PC-9 (cell line): ENCODE data around the gene TMEM174. TPM values are rescaled to one million over a fixed set of nuclear protein-coding genes. Genes with fewer than 3 reads are reported as not detected.

ENCODE experiments used
- BruUV-seq: library from RNA; stranded (reverse); fragments of 400-500 nt; replicated peaks from 2 replicates; lab custom pipeline; 2021; lab: Mats Ljungman, UMichigan
- CTCF ChIA-PET: fragments of 300-600 bp; sonication (Branson Sonifier 250); formaldehyde crosslinking; loops from one replicate; lab custom pipeline; 2022; ENCODE audit warnings: antibody characterized with exemption; lab: Charles Lee
- POLR2A ChIA-PET: fragments of 300-600 bp; sonication (Branson Sonifier 250); formaldehyde crosslinking; loops from one replicate; lab custom pipeline; 2022; ENCODE audit warnings: antibody characterized with exemption; ENCODE audit not compliant: unreplicated experiment; lab: Charles Lee
- DNase-seq, 2 experiments: peaks; one replicate each; pipeline versions ENCODE4 v3.0.0 to v3.0.0-alpha.2; 2015 to 2022; ENCODE audit warnings: mixed read lengths in 1 of 2
- H2AFZ ChIP-seq: fragments of 200-600 bp; sonication (generic); 2 replicates; pipeline ENCODE4 v1.8.1; 2017; ENCODE audit warnings: antibody characterized with exemption
- H3F3A ChIP-seq: fragments of 200-600 bp; sonication (generic); 2 replicates; pipeline ENCODE4 v1.8.1; 2017; ENCODE audit warnings: antibody characterized with exemption, mild to moderate bottlenecking, low read depth; ENCODE audit not compliant: insufficient read depth
- H3K27ac ChIP-seq: fragments of 200-600 bp; sonication (generic); 2 replicates; pipeline ENCODE4 v1.6.1; 2016; ENCODE audit warnings: mixed run types
- H3K27me3 ChIP-seq: fragments of 200-600 bp; sonication (generic); 2 replicates; pipeline ENCODE4 v1.6.1; 2016; ENCODE audit warnings: low read depth, mixed run types; ENCODE audit not compliant: insufficient read depth
- H3K36me3 ChIP-seq: fragments of 200-600 bp; sonication (generic); 2 replicates; pipeline ENCODE4 v1.6.1; 2016; ENCODE audit warnings: low read depth, mixed run types
- H3K4me1 ChIP-seq: fragments of 200-600 bp; sonication (generic); replicated peaks from 2 replicates; pipeline ENCODE4 v1.6.1; 2016; ENCODE audit warnings: mixed run types; ENCODE audit not compliant: insufficient read depth
- H3K4me2 ChIP-seq: fragments of 200-600 bp; sonication (generic); 2 replicates; pipeline ENCODE4 v1.6.1; 2017; ENCODE audit warnings: mixed run types
- H3K4me3 ChIP-seq: fragments of 200-600 bp; sonication (generic); 2 replicates; pipeline ENCODE4 v1.6.1; 2016; ENCODE audit warnings: mixed run types
- H3K79me2 ChIP-seq: fragments of 200-600 bp; sonication (generic); 2 replicates; pipeline ENCODE4 v1.6.1; 2017; ENCODE audit warnings: low read depth, mixed run types
- H3K9me2 ChIP-seq: fragments of 200-600 bp; sonication (generic); 2 replicates; pipeline ENCODE4 v1.8.1; 2017; ENCODE audit warnings: mild to moderate bottlenecking; ENCODE audit not compliant: insufficient read depth
- H3K9me3 ChIP-seq: fragments of 200-600 bp; sonication (generic); 2 replicates; pipeline ENCODE4 v1.8.1; 2016; ENCODE audit warnings: low read depth; ENCODE audit not compliant: insufficient read depth
- H4K20me1 ChIP-seq: fragments of 200-600 bp; sonication (generic); 2 replicates; pipeline ENCODE4 v1.8.1; 2017; ENCODE audit not compliant: insufficient read depth
- EZH2 ChIP-seq: fragments of 200-600 bp; sonication (generic); IDR thresholded peaks from 2 replicates; pipeline ENCODE4 v1.8.0; 2017; ENCODE audit warnings: antibody characterized with exemption, low read depth
- intact Hi-C: fragments of 100-400 bp; cut with micrococcal nuclease; formaldehyde crosslinking; loops from one replicate; pipeline ENCODE4 v1.10.0; 2022; ENCODE audit not compliant: unreplicated experiment
- total RNA-seq: library from RNA; stranded (reverse); gene quantifications from 2 replicates; pipeline ENCODE4 v1.2.3, GENCODE V29; 2021
- TF ChIP-seq, protein P1 (sequence below): fragments of 200-600 bp; sonication (generic); conservative IDR thresholded peaks from 2 replicates; pipeline ENCODE4 v1.6.1; 2017; ENCODE audit warnings: mixed run types, antibody characterized with exemption, mild to moderate bottlenecking, moderate library complexity

The TMEM174 gene
- total RNA-seq, 1 experiment from 2014 or later, result not detected

DNA sequence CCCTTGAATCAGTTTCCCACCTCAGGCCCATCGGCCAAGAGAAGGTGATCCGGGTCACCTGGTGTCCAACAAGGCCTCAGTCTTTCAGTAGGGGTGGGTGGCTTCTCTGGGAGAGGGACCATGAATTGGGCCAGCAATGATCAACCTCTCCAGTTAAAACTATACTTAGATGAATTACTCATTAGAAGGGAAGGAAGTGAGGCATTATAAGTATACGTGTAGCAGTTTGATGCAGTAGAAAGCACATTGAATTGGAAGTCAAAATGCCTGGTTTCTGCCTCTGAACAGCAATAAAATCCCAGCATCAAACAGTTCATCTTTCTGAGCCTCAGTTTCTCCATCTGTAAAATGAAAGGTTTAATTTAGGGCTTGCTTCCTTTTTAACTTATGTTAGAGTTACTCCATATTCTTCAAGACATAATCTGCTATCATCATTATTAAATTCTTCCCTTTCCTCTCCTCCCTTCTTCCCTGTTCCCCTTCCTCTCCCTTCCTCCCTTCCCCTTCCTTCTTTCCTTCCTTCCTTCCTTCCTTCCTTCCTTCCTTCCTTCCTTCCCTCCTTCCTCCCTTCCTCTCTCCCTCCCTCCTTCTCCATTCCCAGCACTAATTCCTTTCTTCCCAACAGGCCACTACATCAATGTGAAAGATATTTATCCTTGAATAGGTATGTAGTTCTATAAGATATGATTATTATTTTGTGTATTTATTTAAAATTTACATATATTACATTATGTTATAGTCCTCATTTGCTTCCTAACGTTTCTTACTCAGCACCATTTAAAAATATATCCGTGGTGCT, 18.6 kb upstream of the TMEM174 start:
- H4K20me1 ChIP-seq, result no peaks in the 10 kb centered on the region
- ChIA-PET POLR2A (no interaction called here), CTCF (no interaction called here)
- no peak overlapping the region for H3K4me3 ChIP-seq
- BruUV-seq, result no TSS peak
- H3K4me2 ChIP-seq, result no peak overlapping the region
- H3K27ac ChIP-seq, result no peak overlapping the region
- no peak for DNase-seq
- intact Hi-C loops, result no loop called here
- TF ChIP-seq, protein P1, sequence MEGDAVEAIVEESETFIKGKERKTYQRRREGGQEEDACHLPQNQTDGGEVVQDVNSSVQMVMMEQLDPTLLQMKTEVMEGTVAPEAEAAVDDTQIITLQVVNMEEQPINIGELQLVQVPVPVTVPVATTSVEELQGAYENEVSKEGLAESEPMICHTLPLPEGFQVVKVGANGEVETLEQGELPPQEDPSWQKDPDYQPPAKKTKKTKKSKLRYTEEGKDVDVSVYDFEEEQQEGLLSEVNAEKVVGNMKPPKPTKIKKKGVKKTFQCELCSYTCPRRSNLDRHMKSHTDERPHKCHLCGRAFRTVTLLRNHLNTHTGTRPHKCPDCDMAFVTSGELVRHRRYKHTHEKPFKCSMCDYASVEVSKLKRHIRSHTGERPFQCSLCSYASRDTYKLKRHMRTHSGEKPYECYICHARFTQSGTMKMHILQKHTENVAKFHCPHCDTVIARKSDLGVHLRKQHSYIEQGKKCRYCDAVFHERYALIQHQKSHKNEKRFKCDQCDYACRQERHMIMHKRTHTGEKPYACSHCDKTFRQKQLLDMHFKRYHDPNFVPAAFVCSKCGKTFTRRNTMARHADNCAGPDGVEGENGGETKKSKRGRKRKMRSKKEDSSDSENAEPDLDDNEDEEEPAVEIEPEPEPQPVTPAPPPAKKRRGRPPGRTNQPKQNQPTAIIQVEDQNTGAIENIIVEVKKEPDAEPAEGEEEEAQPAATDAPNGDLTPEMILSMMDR, result no peak
- TF ChIP-seq EZH2, result no peak
- H3K27me3 ChIP-seq, result no peaks in the 10 kb centered on the region
- H3K79me2 ChIP-seq, result no peaks in the 10 kb centered on the region
- H2AFZ ChIP-seq, result no peak overlapping the region
- H3K9me2 ChIP-seq, result no peaks in the 10 kb centered on the region
- no peaks in the 10 kb centered on the region for H3K4me1 ChIP-seq
- H3K9me3 ChIP-seq, result no peaks in the 10 kb centered on the region
- no peaks in the 10 kb centered on the region for H3K36me3 ChIP-seq
- no peaks in the 10 kb centered on the region for H3F3A ChIP-seq

DNA sequence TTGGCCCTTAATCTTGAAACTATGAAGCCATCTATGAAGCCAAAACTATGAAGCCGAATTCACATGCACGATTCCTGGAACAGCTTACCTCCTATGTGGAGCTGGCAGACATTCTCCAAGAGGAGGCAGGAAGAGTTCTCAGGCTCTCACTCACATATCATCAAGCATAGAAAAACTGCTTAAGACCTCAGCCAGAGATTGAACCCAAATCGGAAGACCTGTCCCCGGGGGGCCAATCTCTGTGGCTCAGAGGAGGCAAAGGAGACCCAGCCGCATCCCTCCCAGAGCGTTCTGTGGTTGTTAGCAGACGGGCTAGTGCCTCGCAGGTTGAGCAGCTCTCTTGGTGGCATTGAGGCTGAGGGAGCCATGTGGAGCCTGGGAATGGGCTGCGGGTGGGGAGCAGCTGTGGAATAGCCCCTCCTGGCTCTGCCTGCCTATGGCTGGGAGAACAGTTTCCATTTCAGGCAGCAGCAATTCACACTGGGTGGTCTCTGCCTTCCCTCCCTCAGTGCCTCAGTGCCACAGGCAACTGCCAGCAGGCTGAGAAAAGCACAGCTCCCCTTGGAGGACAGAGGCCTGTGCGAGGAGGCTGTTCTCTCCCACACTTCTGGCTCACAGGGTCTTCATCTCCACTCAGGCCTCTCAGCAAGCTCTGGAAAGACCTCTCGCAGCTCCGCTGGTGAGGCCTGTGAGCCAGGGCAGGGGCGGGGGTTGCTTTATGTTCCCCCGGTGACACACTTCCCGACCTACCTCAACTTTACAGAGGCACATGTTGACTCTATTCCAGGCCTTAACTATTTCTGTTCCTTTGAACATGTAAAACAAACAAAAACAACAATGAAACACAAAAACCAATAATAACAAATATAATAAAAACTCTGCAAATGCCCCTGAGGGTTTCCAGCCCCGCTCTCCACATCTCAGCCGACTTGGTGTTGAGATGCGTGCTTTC, 17.4 kb upstream of the TMEM174 start:
- intact Hi-C loops, result no loop called here
- BruUV-seq, result no TSS peak
- Histone ChIP-seq H3K9me2 (no peaks in the 10 kb centered on the region), H3K36me3 (no peaks in the 10 kb centered on the region), H3F3A (no peaks in the 10 kb centered on the region), H3K27me3 (no peaks in the 10 kb centered on the region), H3K79me2 (no peaks in the 10 kb centered on the region), H3K4me3 (no peak overlapping the region), H3K27ac (no peak overlapping the region), H3K4me2 (no peak overlapping the region), H3K9me3 (no peaks in the 10 kb centered on the region), H4K20me1 (no peaks in the 10 kb centered on the region), H2AFZ (no peak overlapping the region), H3K4me1 (no peaks in the 10 kb centered on the region)
- ChIA-PET POLR2A (no interaction called here), CTCF (no interaction called here)
- DNase-seq, result no peak
- TF ChIP-seq, protein P1, result no peak
- no peak for TF ChIP-seq EZH2

DNA sequence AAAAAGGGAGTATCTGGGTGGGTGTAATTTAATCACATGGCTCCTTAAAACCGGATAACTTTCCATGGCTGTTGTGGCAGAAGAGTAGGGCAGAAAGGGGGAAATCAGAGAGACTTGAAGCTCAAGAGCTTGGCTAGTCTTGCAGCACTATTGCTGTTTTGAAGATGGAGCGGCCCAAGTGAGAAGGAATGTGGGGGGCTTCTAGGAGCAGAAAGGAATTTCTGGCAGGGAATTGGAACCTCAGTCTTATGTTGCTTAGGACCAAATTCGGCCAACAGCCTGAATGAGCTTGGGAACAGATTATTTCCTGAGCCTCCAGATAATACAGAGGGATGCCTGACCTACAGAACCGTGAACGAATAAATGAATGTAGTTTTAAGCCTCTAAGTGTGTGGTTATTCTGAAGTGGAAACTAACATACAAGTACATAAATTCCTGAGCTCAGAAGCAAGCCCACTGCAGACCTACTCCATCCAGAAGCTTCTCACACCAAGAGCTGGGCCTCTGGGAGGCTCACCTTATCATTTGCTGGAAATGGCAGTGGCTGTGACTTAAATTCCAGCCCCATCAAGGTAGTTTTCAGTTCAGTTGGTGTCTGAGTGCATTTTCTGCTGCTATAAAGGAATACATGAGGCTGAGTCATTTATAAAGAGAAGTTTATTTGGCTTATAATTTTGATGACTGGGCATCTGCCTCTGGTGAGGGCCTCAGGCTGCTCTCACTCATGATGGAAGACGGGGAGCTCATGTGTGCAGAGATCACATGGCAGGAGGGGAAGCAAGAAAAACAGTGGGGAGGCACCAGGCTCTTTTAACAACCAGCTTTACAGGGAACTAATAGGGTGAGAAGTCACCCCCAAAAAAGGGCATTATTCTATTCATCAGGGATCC, 15.3 kb upstream of the TMEM174 start:
- no peak for DNase-seq
- Histone ChIP-seq H3K27me3 (no peaks in the 10 kb centered on the region), H3K27ac (no peak overlapping the region), H3K4me3 (no peak overlapping the region), H3K36me3 (no peaks in the 10 kb centered on the region), H2AFZ (no peak overlapping the region), H3F3A (no peaks in the 10 kb centered on the region), H3K79me2 (no peaks in the 10 kb centered on the region), H3K9me3 (no peaks in the 10 kb centered on the region), H3K9me2 (no peaks in the 10 kb centered on the region), H3K4me2 (no peak overlapping the region), H3K4me1 (no peaks in the 10 kb centered on the region), H4K20me1 (no peaks in the 10 kb centered on the region)
- intact Hi-C loops, result no loop called here
- no TSS peak for BruUV-seq
- CTCF ChIA-PET, result no interaction called here
- no peak for TF ChIP-seq EZH2
- TF ChIP-seq, protein P1, result no peak
- POLR2A ChIA-PET, result no interaction called here
